Neural cell (in vitro differentiated cells): ENCODE measurements around the gene FOXL3.

Source experiments
- TAF1 ChIP-seq: IDR thresholded peaks from 2 replicates; pipeline ENCODE4 v1.6.1; 2012; ENCODE audit warnings: low read depth
- TF ChIP-seq, protein P1 (sequence below): fragments of 450-650 bp; IDR thresholded peaks from 2 replicates; pipeline ENCODE4 v1.5.1; 2014; ENCODE audit warnings: antibody characterized with exemption, mild to moderate bottlenecking, moderate library complexity; ENCODE audit not compliant: poor library complexity, severe bottlenecking

DNA sequence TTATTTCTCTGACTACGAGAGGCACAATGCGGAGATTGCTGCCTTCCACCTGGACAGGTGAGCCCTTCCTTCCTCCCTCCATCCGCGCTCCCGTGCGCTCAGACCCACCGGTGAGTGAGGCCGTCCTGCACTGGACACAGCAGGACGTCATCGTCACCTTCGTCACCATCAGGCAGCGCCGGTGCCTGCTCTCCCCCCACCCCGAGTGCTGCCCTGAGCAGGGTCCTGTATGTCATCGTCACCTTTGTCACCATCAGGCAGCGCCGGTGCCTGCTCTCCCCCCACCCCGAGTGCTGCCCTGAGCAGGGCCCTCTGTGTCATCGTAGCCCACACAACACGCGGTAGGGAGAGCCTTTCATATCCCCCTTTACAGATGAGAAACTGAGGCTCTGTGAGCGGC is 43.5 kb upstream of the FOXL3 start:
- TF ChIP-seq, protein P1, sequence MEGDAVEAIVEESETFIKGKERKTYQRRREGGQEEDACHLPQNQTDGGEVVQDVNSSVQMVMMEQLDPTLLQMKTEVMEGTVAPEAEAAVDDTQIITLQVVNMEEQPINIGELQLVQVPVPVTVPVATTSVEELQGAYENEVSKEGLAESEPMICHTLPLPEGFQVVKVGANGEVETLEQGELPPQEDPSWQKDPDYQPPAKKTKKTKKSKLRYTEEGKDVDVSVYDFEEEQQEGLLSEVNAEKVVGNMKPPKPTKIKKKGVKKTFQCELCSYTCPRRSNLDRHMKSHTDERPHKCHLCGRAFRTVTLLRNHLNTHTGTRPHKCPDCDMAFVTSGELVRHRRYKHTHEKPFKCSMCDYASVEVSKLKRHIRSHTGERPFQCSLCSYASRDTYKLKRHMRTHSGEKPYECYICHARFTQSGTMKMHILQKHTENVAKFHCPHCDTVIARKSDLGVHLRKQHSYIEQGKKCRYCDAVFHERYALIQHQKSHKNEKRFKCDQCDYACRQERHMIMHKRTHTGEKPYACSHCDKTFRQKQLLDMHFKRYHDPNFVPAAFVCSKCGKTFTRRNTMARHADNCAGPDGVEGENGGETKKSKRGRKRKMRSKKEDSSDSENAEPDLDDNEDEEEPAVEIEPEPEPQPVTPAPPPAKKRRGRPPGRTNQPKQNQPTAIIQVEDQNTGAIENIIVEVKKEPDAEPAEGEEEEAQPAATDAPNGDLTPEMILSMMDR: no peak
- TF ChIP-seq TAF1: no peak
